HG02763 (cell line): ENCODE results near the gene CLSTN2.
"Not testable (repeated sequence)": the region's sequence is repeated elsewhere in the genome, so short reads cannot be mapped to it uniquely, and the experiment has no call there.

ENCODE experiments used
- ATAC-seq: cut with Tn5 transposase; IDR thresholded peaks from one replicate; pipeline ENCODE4 v1.9.1; 2021; ENCODE audit warnings: mild to moderate bottlenecking, moderate library complexity; ENCODE audit not compliant: unreplicated experiment

CLSTN2 gene

GRCh38 chr3:140397847-140398246 lies 462.9 kb downstream of the CLSTN2 start:
- ATAC-seq = no peak

- no peak for ATAC-seq
Measured at GRCh38 chr3:140398387-140398786, 463.4 kb downstream of the CLSTN2 start.

- no peak for ATAC-seq
Measured at GRCh38 chr3:140399871-140400270, 464.9 kb downstream of the CLSTN2 start.

- no peak for ATAC-seq
Measured at GRCh38 chr3:140403079-140403478, 468.1 kb downstream of the CLSTN2 start.

GRCh38 chr3:140403608-140404007 lies 468.6 kb downstream of the CLSTN2 start:
- ATAC-seq = no peak

GRCh38 chr3:140406655-140407054 lies 471.7 kb downstream of the CLSTN2 start:
- ATAC-seq = no peak

GRCh38 chr3:140408252-140408651 lies 473.3 kb downstream of the CLSTN2 start:
- ATAC-seq = no peak

GRCh38 chr3:140416666-140417065 lies 481.7 kb downstream of the CLSTN2 start:
- ATAC-seq = no peak

GRCh38 chr3:140420621-140421357 lies 485.8 kb downstream of the CLSTN2 start:
- no peak for ATAC-seq

- no peak for ATAC-seq
Measured at GRCh38 chr3:140421884-140422283, 486.9 kb downstream of the CLSTN2 start.

GRCh38 chr3:140423146-140423545 lies 488.2 kb downstream of the CLSTN2 start:
- ATAC-seq = no peak

GRCh38 chr3:140423574-140423973 lies 488.6 kb downstream of the CLSTN2 start:
- ATAC-seq = not testable (repeated sequence)

- no peak for ATAC-seq
Measured at GRCh38 chr3:140424211-140424610, 489.2 kb downstream of the CLSTN2 start.

GRCh38 chr3:140424726-140425125 lies 489.7 kb downstream of the CLSTN2 start:
- ATAC-seq = no peak

- ATAC-seq = no peak
Measured at GRCh38 chr3:140427786-140428185, 492.8 kb downstream of the CLSTN2 start.

GRCh38 chr3:140428380-140428779 lies 493.4 kb downstream of the CLSTN2 start:
- no peak for ATAC-seq

- no peak for ATAC-seq
Measured at GRCh38 chr3:140429791-140430190, 494.8 kb downstream of the CLSTN2 start.

GRCh38 chr3:140430494-140430893 lies 495.5 kb downstream of the CLSTN2 start:
- ATAC-seq = no peak

GRCh38 chr3:140432229-140432669 lies 497.3 kb downstream of the CLSTN2 start:
- no peak for ATAC-seq

GRCh38 chr3:140433431-140433830 lies 498.4 kb downstream of the CLSTN2 start:
- ATAC-seq = no peak

GRCh38 chr3:140434261-140434905 lies 499.4 kb downstream of the CLSTN2 start:
- ATAC-seq = no peak

GRCh38 chr3:140436421-140436820 lies 501.4 kb downstream of the CLSTN2 start:
- no peak for ATAC-seq
